Hepatocyte (in vitro differentiated cells): Measurements from ENCODE around the gene TFF1.

ENCODE experiments used
- EZH2 ChIP-seq: fragments of 200-600 bp; sonication (generic); IDR thresholded peaks from 2 replicates; pipeline ENCODE4 v1.6.1; 2016; ENCODE audit warnings: antibody characterized with exemption, mild to moderate bottlenecking, borderline replicate concordance
- TF ChIP-seq, protein P1 (sequence below): fragments of 200-600 bp; sonication (generic); IDR thresholded peaks from 2 replicates; pipeline ENCODE4 v1.5.1; 2016; ENCODE audit warnings: antibody characterized with exemption, mild to moderate bottlenecking; ENCODE audit not compliant: poor library complexity

DNA sequence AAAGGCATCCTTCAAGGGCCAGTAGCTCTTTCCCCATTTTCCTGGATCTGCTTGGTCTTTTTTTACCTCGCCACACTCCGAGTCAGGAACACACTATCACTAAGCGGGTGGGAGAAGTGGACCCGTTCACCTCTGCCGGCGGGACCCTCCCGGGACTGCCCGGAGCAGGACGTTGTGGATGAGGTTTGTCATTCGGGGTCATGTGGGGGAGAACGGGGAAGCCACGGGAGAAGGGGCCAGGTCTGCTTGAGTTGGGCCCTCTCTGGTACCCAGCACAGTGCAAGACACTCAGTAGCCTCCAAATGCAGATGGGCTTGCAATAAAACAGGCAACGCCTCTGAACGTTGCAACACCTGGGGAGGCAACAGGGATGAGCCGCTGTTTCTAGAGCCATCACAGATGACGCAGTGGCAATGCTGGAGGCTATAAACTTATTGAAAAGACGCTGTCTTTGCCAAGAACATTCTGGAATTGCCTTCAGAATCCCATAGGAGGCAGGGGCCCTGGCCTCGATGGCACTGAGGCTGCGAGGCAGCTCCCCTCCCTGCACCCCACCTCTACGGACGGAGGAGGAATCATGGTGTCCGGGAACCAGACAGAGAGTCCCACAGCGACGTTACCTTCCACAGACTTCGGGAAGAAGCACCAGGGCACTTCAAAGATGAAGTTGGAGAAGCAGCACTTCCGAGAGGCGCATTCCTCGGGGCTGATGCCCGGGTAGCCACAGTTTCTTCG is 19.3 kb downstream of the TFF1 start:
- TF ChIP-seq, protein P1, sequence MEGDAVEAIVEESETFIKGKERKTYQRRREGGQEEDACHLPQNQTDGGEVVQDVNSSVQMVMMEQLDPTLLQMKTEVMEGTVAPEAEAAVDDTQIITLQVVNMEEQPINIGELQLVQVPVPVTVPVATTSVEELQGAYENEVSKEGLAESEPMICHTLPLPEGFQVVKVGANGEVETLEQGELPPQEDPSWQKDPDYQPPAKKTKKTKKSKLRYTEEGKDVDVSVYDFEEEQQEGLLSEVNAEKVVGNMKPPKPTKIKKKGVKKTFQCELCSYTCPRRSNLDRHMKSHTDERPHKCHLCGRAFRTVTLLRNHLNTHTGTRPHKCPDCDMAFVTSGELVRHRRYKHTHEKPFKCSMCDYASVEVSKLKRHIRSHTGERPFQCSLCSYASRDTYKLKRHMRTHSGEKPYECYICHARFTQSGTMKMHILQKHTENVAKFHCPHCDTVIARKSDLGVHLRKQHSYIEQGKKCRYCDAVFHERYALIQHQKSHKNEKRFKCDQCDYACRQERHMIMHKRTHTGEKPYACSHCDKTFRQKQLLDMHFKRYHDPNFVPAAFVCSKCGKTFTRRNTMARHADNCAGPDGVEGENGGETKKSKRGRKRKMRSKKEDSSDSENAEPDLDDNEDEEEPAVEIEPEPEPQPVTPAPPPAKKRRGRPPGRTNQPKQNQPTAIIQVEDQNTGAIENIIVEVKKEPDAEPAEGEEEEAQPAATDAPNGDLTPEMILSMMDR = no peak
- no peak for TF ChIP-seq EZH2
